ENCODE results near the gene AHDC1. TPM values are rescaled to one million over a fixed set of nuclear protein-coding genes. Genes with fewer than 3 reads are reported as not detected.

Gene AHDC1
- total and polyA plus RNA-seq, 2 donors (not counting 3 experiments of a cell fraction or from before 2014, with no cell fraction given) = 7.0 to 32.1 TPM

DNA sequence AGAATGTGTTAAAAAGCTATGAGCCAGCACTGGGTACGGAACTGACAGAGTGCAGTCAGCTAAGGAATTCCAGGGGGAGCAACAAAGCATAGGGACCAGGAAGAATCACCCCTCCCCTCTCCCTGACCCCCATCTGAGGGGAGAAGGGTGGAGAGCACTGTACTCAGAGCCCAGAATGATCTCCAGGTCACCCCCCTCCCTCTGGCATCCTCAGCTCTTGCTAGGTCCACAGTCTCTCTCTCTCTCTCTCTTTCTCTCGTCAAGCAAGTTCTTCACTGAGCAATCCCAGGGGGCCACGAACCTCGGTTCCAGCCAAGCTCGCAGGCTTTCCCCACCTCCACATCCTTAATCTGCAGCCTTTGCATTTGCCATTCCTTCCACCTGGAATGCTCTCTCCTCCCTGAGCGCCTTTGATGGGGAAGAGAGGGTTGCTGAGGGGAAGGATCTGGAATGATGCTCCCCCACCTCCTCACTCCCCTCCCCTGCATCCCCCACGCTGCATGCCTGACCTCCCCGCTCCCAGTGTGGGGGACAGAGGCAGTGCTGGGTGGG, 107.3 kb downstream of the AHDC1 start:
- H3K36me3 ChIP-seq (ENCODE audit: control insufficient read depth in 2 of 2, extremely low read depth in 1 of 2, insufficient read depth in 2 of 2, low read length in 2 of 2) = no peaks in the 10 kb centered on the region
- no peak for FAIRE-seq
- H3K79me2 ChIP-seq (ENCODE audit: control insufficient read depth, insufficient read depth, low read length) = no peaks in the 10 kb centered on the region
- H2AFZ ChIP-seq (ENCODE audit: low read depth, low read length) = peak overlapping the region; percentile 30
- H3K9ac ChIP-seq (replicated peaks; ENCODE audit: extremely low read depth, insufficient read depth, low read length) = no peak overlapping the region
- no peak overlapping the region for H3K4me2 ChIP-seq (ENCODE audit: insufficient read depth, low read length)
- H3K4me3 ChIP-seq (replicated peaks in 1 of 3; ENCODE audit: insufficient read depth in 1 of 3, low read depth in 1 of 3, low read length in 3 of 3) = no peak overlapping the region
- CTCF ChIA-PET = interaction anchor here (0.6 to 2.0 kb wide), 5 partner anchors 8 to 80 kb away, joined by 3 to 6 read pairs (median 3); no protein-coding TSS in a partner anchor
- H4K20me1 ChIP-seq (replicated peaks; ENCODE audit: control insufficient read depth, extremely low read depth, insufficient read depth, low read length) = no peaks in the 10 kb centered on the region
- POLR2A ChIA-PET = no interaction called here
- no peaks in the 10 kb centered on the region for H3K9me1 ChIP-seq (replicated peaks; ENCODE audit: control insufficient read depth, extremely low read depth, insufficient read depth, low read length)
- BruUV-seq (replicated peaks) = no TSS peak
- no peak for TF ChIP-seq POLR2A (IDR thresholded peaks at IDR 0.05; ENCODE audit: low read depth, low read length)
- TF ChIP-seq, protein P1, sequence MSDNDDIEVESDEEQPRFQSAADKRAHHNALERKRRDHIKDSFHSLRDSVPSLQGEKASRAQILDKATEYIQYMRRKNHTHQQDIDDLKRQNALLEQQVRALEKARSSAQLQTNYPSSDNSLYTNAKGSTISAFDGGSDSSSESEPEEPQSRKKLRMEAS (IDR thresholded peaks at IDR 0.05; ENCODE audit: insufficient read depth, insufficient read length) = no peak
- TF ChIP-seq MYC (IDR thresholded peaks at IDR 0.05; ENCODE audit: low read depth, low read length) = no peak
- no peak for TF ChIP-seq GATA2 (IDR thresholded peaks at IDR 0.05; ENCODE audit: insufficient read depth, insufficient read length, low read depth, low read length)
- no peak for TF ChIP-seq CTCF (IDR thresholded peaks at IDR 0.05; ENCODE audit: extremely low read depth in 1 of 2, insufficient read depth in 1 of 2, low read depth in 1 of 2, low read length in 2 of 2)
- no peak for TF ChIP-seq FOS (IDR thresholded peaks at IDR 0.05; ENCODE audit: borderline replicate concordance, insufficient read depth, low read length)
- TF ChIP-seq JUN (IDR thresholded peaks at IDR 0.05; ENCODE audit: borderline replicate concordance, insufficient read depth, insufficient read length, low read depth) = no peak
- no peak for TF ChIP-seq POLR2AphosphoS5 (IDR thresholded peaks at IDR 0.05; ENCODE audit: insufficient read depth, low read depth, low read length)
- no peak for TF ChIP-seq EZH2 (IDR thresholded peaks at IDR 0.05; ENCODE audit: borderline replicate concordance, low read depth, low read length, severe bottlenecking)
- no peak for DNase-seq (ENCODE audit: low read depth, low spot score)
- intact Hi-C loops (cut with micrococcal nuclease) = no loop called here
- H3K9me3 ChIP-seq (replicated peaks; ENCODE audit: control insufficient read depth, insufficient read depth, low read length) = no peaks in the 10 kb centered on the region
- dilution Hi-C loops (cut with MboI; ENCODE audit: extremely low pct_ligation_motif_present, low sequenced_read_pairs) = no loop called here
- no peaks in the 10 kb centered on the region for H3K27me3 ChIP-seq (ENCODE audit: control insufficient read depth in 2 of 2, insufficient read depth in 2 of 2, low read length in 2 of 2)
- no peaks in the 10 kb centered on the region for H3K4me1 ChIP-seq (ENCODE audit: control insufficient read depth, extremely low read depth, insufficient read depth, low read length)
- H3K27ac ChIP-seq (ENCODE audit: insufficient read depth, low read depth, low read length) = no peak overlapping the region
